Epithelial cell of proximal tubule (primary cell): ENCODE results near the gene SLIT2. TPM values are rescaled to one million over a fixed set of nuclear protein-coding genes. Genes with fewer than 3 reads are reported as not detected.

ENCODE experiments used
- DNase-seq: peaks from one replicate; pipeline ENCODE4 v3.0.0-alpha.2; 2011; ENCODE audit warnings: low read depth
- H3K4me3 ChIP-seq: 2 replicates; pipeline ENCODE4 v1.5.1; 2011; ENCODE audit warnings: low read depth, mild to moderate bottlenecking, low read length
- CTCF ChIP-seq: conservative IDR thresholded peaks from 2 replicates; pipeline ENCODE4 v1.5.1; 2012; ENCODE audit warnings: low read depth, mild to moderate bottlenecking, low read length
- total RNA-seq: library from RNA; depleted of rRNA; stranded (reverse); fragments of >200 nt; gene quantifications from 2 replicates; pipeline ENCODE4 v1.2.3, GENCODE V29; 2015

SLIT2 gene
- total RNA-seq, 1 donor from 2014 or later, result 1.4 TPM

GRCh38 chr4:20287246-20287645, 35.5 kb downstream of the SLIT2 start:
- no peak overlapping the region for H3K4me3 ChIP-seq
- TF ChIP-seq CTCF, result no peak
- DNase-seq, result no peak

- no peak for TF ChIP-seq CTCF
- no peak overlapping the region for H3K4me3 ChIP-seq
- DNase-seq, result no peak
Observed at GRCh38 chr4:20288047-20288650, 36.4 kb downstream of the SLIT2 start.

- TF ChIP-seq CTCF, result no peak
- H3K4me3 ChIP-seq, result no peak overlapping the region
- no peak for DNase-seq
Observed at GRCh38 chr4:20288846-20289512, 37.3 kb downstream of the SLIT2 start.

GRCh38 chr4:20289782-20290181, 38.1 kb downstream of the SLIT2 start:
- DNase-seq, result no peak
- TF ChIP-seq CTCF, result no peak
- no peak overlapping the region for H3K4me3 ChIP-seq

GRCh38 chr4:20292739-20293138, 41.0 kb downstream of the SLIT2 start:
- DNase-seq, result no peak
- no peak for TF ChIP-seq CTCF
- H3K4me3 ChIP-seq, result no peak overlapping the region

GRCh38 chr4:20297261-20297660, 45.6 kb downstream of the SLIT2 start:
- TF ChIP-seq CTCF, result no peak
- no peak for DNase-seq
- no peak overlapping the region for H3K4me3 ChIP-seq

GRCh38 chr4:20297783-20298182, 46.1 kb downstream of the SLIT2 start:
- H3K4me3 ChIP-seq, result no peak overlapping the region
- DNase-seq, result no peak
- no peak for TF ChIP-seq CTCF
